HCEC 1CT (cell line): ENCODE results near the gene CHRNA1.
A peak's percentile ranks its signal among the peaks of the same experiment; 100 is the strongest.

Source experiments
- DNase-seq: peaks from one replicate; pipeline ENCODE4 v3.0.0-alpha.2; 2017

Gene CHRNA1

GRCh38 chr2:174759381-174760065 is 4.7 kb downstream of the CHRNA1 start:
- DNase-seq, result no peak

GRCh38 chr2:174756743-174757142 is 7.5 kb downstream of the CHRNA1 start:
- no peak for DNase-seq

GRCh38 chr2:174753038-174753633 is 11.1 kb downstream of the CHRNA1 start:
- DNase-seq, result no peak

GRCh38 chr2:174752403-174753037 is 11.8 kb downstream of the CHRNA1 start:
- DNase-seq, result no peak

- no peak for DNase-seq
Observed at GRCh38 chr2:174750923-174751441, 13.3 kb downstream of the CHRNA1 start.

- no peak for DNase-seq
Observed at GRCh38 chr2:174749793-174750192, 14.5 kb downstream of the CHRNA1 start.

- DNase-seq, result peak; percentile 39
Observed at GRCh38 chr2:174748948-174749347, 15.3 kb downstream of the CHRNA1 start.

- DNase-seq, result no peak
Observed at GRCh38 chr2:174745142-174745541, 19.1 kb downstream of the CHRNA1 start.

GRCh38 chr2:174744111-174744510 is 20.2 kb downstream of the CHRNA1 start:
- DNase-seq, result no peak

- DNase-seq, result no peak
Observed at GRCh38 chr2:174740721-174741120, 23.6 kb downstream of the CHRNA1 start.

- no peak for DNase-seq
Observed at GRCh38 chr2:174738841-174739240, 25.4 kb downstream of the CHRNA1 start.

GRCh38 chr2:174731546-174731945 is 32.7 kb downstream of the CHRNA1 start:
- no peak for DNase-seq

- no peak for DNase-seq
Observed at GRCh38 chr2:174730698-174731018, 33.6 kb downstream of the CHRNA1 start.

GRCh38 chr2:174729797-174730697 is 34.2 kb downstream of the CHRNA1 start:
- no peak for DNase-seq

GRCh38 chr2:174728096-174728495 is 36.2 kb downstream of the CHRNA1 start:
- no peak for DNase-seq

GRCh38 chr2:174726212-174726611 is 38.1 kb downstream of the CHRNA1 start:
- no peak for DNase-seq

- DNase-seq, result no peak
Observed at GRCh38 chr2:174722942-174723592, 41.2 kb downstream of the CHRNA1 start.

GRCh38 chr2:174719016-174719415 is 45.3 kb downstream of the CHRNA1 start:
- no peak for DNase-seq

- no peak for DNase-seq
Observed at GRCh38 chr2:174718591-174718990, 45.7 kb downstream of the CHRNA1 start.

GRCh38 chr2:174717916-174718315 is 46.4 kb downstream of the CHRNA1 start:
- no peak for DNase-seq

GRCh38 chr2:174717273-174717672 is 47.0 kb downstream of the CHRNA1 start:
- DNase-seq, result no peak

GRCh38 chr2:174716785-174717184 is 47.5 kb downstream of the CHRNA1 start:
- DNase-seq, result no peak

- no peak for DNase-seq
Observed at GRCh38 chr2:174713686-174714085, 50.6 kb downstream of the CHRNA1 start.
